Measurements from ENCODE around the gene SLC11A2. TPM values are rescaled to one million over a fixed set of nuclear protein-coding genes. Genes with fewer than 3 reads are reported as not detected.
"Not testable (repeated sequence)": the region's sequence is repeated elsewhere in the genome, so short reads cannot be mapped to it uniquely, and the experiment has no call there.

SLC11A2 gene
- total RNA-seq, 2 experiments from 2014 or later = 36.0 to 37.4 TPM

DNA sequence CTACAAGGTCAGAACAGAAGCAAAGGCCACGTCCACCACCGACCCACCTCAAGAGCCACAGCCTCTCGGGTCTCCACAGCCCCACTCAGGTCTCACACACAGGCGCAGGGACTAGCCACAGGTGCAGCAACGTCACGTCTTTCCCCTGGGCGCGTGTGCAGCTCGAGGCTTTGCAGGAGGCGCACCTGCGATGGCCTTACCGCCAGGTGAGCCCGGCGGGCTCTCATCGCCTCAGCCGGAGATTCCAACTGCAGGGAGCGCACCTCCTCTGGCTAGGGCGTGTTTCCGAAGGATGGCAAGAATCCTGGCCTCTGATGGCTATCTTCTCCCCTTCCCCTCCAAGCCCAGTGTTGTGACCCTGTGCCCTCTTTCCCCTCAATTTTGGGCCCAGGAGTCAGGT lies 73.7 kb downstream of the SLC11A2 start, which contains the start of gene HIGD1C:
TSS of gene HIGD1C (plus strand) at position 35 of the 400 bp plus-strand sequence. CDS start 1,455 bp downstream, outside the sequence.
- CTCF ChIA-PET = interaction anchor here (1.2 kb wide), 1 partner anchor 22 kb away, joined by 3 read pairs; no protein-coding TSS in a partner anchor
- Mint-ChIP-seq H3K27ac (no peak within 1 kb of the TSS), H3K4me1 (no peaks in the 10 kb centered on the region), H3K36me3 (ENCODE audit: low read depth) (no peaks in the 10 kb centered on the region), H3K4me3 (no peak within 1 kb of the TSS), H3K27me3 (no peaks in the 10 kb centered on the region), H3K9me3 (no peaks in the 10 kb centered on the region)
- POLR2A ChIA-PET = no interaction called here
- no peak for DNase-seq

DNA sequence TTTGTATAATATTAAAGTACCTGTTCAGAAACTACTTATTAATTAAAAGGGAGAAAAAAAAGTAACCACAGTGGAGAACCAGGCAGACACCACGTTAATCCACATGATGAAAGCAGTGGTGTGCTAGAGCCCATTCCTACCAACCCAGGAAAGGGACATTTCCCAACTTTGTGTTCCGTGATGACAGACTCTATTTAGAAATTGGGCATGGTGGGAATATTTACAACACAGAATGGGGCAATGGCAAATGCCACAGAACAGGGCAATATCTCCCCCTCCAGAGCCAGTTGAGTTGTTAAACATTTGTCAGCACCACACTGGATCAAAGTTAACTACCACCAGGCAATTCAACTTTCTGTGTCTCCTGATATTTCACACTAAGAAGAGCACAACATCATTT lies 75.1 kb downstream of the SLC11A2 start:
- no peak for DNase-seq
- Mint-ChIP-seq H3K36me3 (ENCODE audit: low read depth) (no peaks in the 10 kb centered on the region), H3K27ac (no peak overlapping the region), H3K4me1 (no peaks in the 10 kb centered on the region), H3K27me3 (peaks cover 4% of the 10 kb centered on the region), H3K4me3 (no peak overlapping the region), H3K9me3 (peaks cover 4% of the 10 kb centered on the region)
- ChIA-PET CTCF (interaction anchor here (0.7 kb wide), 1 partner anchor 159 kb away, joined by 3 read pairs; no protein-coding TSS in a partner anchor), POLR2A (no interaction called here)

DNA sequence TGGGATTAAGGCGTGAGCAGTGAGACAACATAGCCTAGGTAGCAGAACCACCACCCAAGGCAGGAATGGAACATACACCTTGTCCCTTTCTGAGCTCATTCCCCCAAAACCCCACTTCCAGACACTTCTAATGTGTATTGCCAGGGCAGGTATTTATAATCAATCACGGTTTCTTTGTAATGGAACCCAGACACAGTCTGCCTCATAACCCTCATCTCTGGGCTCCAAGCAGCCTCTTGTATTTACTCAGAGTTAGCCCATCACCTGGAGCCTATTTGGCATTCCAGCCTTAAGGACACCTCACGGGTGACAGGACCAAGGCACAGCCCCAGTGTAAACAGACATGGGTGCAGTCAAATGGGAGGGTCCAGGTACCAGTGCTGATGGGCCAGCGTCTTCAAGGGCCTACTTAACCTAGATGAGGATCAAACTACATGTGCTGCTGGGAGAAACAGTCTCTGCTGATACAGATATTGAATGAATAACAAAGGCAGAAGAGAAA lies 76.3 kb downstream of the SLC11A2 start:
- Mint-ChIP-seq H3K27me3 (peaks cover 4% of the 10 kb centered on the region), H3K27ac (no peak overlapping the region), H3K4me1 (no peaks in the 10 kb centered on the region), H3K9me3 (peaks cover 4% of the 10 kb centered on the region), H3K36me3 (ENCODE audit: low read depth) (no peaks in the 10 kb centered on the region), H3K4me3 (no peak overlapping the region)
- ChIA-PET CTCF (no interaction called here), POLR2A (no interaction called here)
- no peak for DNase-seq

DNA sequence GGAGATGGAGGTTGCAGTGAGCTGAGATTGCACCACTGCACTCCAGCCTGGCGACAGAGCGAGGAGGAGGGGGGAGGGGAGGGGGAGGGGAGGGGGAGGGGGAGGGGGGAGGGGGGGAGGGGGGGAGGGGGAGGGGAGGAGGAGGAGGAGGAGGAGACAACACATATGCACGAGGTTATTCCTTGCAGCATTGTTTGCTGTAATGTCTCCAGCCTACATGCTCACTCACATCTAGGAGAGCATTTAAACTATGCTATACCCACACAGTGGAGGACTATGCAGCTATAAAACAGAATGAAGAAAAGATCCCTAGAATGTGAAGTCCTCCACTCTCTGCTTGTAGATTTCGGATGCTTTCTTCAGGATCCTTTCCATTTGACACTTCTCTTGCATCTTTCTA lies 77.4 kb downstream of the SLC11A2 start:
- H3K4me1 Mint-ChIP-seq = no peaks in the 10 kb centered on the region
- peaks cover 4% of the 10 kb centered on the region for H3K9me3 Mint-ChIP-seq
- H3K27ac Mint-ChIP-seq = no peak overlapping the region
- ChIA-PET CTCF (interaction anchor here (1.2 kb wide), 1 partner anchor 10 kb away, joined by 4 read pairs; no protein-coding TSS in a partner anchor), POLR2A (no interaction called here)
- peaks cover 4% of the 10 kb centered on the region for H3K27me3 Mint-ChIP-seq
- no peaks in the 10 kb centered on the region for H3K36me3 Mint-ChIP-seq (ENCODE audit: low read depth)
- no peak for DNase-seq
- H3K4me3 Mint-ChIP-seq = no peak overlapping the region

DNA sequence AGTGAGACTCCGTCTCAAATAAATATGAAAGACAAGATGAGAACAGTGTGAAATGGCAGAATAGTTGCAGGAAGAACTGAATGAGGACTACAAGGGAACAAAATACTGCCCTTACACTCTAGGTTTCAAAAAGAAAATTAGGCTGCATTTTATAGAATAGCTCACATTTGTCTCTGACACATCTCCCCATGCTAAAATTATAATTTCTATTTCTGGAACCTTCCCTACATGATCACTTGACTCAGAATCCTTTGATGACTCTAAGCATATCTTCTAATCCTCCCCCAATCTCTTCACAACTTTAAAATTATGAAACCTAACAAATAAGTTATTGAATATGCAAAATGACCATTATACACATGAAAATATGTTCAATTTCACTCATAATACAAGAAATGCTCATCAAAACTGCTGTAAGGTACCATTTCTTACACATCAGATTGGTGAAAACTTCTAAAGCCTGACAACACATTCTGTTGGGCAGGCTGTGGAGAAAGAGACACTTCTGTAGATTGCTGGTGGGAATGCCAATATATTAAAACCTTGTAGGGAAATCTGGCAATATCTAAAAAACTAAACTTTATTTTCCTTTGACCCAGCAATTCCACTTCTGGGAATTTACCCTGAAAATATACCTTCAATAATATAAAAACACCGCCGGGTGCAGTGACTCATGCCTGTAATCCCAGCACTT lies 78.1 kb downstream of the SLC11A2 start:
- Mint-ChIP-seq H3K36me3 (ENCODE audit: low read depth) (no peaks in the 10 kb centered on the region), H3K9me3 (peaks cover 4% of the 10 kb centered on the region), H3K4me3 (no peak overlapping the region), H3K27ac (no peak overlapping the region), H3K27me3 (peaks cover 4% of the 10 kb centered on the region), H3K4me1 (no peaks in the 10 kb centered on the region)
- POLR2A ChIA-PET = no interaction called here
- DNase-seq = no peak
- CTCF ChIA-PET = interaction anchor here (1.2 kb wide), 1 partner anchor 10 kb away, joined by 4 read pairs; no protein-coding TSS in a partner anchor

DNA sequence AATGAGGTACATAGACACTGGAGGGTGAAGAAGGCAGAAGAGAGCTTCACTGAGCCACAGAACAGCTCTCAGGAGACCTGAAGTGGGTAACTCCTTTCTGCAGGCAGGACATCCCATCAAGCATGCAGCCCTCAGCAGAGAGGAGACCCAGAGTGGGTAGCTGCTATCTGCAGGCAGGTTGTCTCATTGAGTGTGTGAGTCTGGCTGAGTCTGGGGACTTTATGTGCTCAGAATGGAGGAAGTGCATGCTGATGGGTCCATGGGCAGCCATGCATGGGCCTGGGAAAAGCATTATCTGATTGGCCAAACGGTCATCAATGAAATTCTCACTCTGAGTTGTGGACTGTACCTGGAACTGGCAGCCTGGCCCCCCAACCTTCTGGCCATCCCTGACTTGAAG lies 88.5 kb downstream of the SLC11A2 start:
- ChIA-PET POLR2A (interaction anchor here (0.5 kb wide), 1 partner anchor 631 kb away, joined by 3 read pairs; no protein-coding TSS in a partner anchor), CTCF (no interaction called here)
- no peak for DNase-seq
- Mint-ChIP-seq H3K9me3 (peaks cover 11% of the 10 kb centered on the region), H3K4me1 (no peaks in the 10 kb centered on the region), H3K4me3 (no peak overlapping the region), H3K27me3 (no peaks in the 10 kb centered on the region), H3K36me3 (ENCODE audit: low read depth) (no peaks in the 10 kb centered on the region), H3K27ac (no peak overlapping the region)

DNA sequence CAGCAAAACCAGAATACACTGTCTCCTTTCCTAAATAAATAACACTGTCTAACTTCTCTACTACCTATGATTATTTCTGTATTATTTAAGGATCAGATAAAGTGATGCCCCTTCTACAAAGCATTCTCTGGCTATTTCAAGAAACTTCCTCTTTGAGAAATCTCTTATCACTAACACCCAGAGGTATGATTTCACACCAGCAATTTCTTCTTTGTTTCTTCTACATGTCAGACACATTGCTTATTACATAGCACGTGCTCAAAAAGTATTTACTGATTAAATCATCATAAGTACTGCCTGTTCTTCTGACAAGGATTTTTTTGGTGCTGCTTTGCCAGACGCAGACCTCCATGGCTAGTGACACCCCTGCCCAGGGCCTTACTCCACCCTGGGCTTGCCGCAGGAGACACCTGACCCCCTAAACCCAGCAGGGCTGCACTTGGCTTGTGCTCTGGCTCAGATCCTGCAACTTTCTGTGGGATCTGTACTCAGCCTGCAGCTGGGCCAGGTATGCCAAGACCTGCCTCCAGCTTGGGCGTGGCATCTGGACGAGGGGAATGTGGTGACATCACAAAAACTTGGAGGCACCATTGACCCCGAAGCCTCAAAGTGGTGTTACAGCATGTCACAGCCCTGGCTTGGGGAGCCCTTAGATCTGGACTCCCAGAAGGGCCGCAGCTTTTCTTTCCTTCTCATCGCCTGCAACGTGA lies 89.2 kb downstream of the SLC11A2 start:
- ChIA-PET POLR2A (no interaction called here), CTCF (no interaction called here)
- no peaks in the 10 kb centered on the region for H3K36me3 Mint-ChIP-seq (ENCODE audit: low read depth)
- no peak for DNase-seq
- no peaks in the 10 kb centered on the region for H3K27me3 Mint-ChIP-seq
- H3K27ac Mint-ChIP-seq = no peak overlapping the region
- H3K9me3 Mint-ChIP-seq = peaks cover 11% of the 10 kb centered on the region
- H3K4me3 Mint-ChIP-seq = no peak overlapping the region
- no peaks in the 10 kb centered on the region for H3K4me1 Mint-ChIP-seq

DNA sequence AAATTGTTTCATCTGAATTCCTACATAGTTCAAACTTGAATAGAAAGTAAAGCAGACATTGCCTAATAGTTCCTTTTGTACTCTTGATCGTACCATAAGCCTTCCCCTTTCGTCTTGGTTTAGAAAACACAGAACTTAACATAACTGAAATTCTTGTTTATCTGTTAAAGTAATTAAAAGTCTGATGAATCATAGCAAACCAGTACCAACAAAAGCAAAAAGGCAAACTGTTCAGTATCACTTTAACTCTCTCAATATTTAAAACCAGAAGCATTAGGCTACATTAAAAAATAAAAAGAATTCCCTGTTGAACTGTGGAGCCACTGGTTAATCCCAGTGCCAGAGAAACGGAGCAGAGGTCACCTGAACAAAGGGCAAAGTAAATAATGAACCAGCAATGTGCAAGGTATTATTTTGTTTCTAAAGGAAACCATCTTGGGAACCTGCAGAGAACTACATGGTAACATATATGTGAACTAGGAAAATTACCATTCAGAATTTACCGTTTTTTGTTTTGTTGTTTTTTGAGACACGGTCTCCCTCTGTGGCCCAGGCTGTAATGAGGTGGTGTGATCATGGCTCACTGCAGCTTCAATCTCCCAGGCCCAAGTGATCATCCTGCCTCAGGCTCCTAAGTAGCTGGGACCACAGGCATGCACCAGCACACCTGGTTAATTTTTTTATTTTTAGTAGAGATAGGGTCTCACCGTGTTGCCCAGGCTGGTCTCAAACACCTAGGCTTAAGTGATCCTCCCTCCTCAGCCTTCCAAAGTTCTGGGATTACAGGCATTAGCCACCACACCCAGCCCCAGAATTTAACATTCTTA lies 91.0 kb downstream of the SLC11A2 start:
- peaks cover 11% of the 10 kb centered on the region for H3K9me3 Mint-ChIP-seq
- CTCF ChIA-PET = no interaction called here
- H3K4me1 Mint-ChIP-seq = no peaks in the 10 kb centered on the region
- POLR2A ChIA-PET = no interaction called here
- no peaks in the 10 kb centered on the region for H3K36me3 Mint-ChIP-seq (ENCODE audit: low read depth)
- no peak for DNase-seq
- no peak overlapping the region for H3K4me3 Mint-ChIP-seq
- no peak overlapping the region for H3K27ac Mint-ChIP-seq
- no peaks in the 10 kb centered on the region for H3K27me3 Mint-ChIP-seq

DNA sequence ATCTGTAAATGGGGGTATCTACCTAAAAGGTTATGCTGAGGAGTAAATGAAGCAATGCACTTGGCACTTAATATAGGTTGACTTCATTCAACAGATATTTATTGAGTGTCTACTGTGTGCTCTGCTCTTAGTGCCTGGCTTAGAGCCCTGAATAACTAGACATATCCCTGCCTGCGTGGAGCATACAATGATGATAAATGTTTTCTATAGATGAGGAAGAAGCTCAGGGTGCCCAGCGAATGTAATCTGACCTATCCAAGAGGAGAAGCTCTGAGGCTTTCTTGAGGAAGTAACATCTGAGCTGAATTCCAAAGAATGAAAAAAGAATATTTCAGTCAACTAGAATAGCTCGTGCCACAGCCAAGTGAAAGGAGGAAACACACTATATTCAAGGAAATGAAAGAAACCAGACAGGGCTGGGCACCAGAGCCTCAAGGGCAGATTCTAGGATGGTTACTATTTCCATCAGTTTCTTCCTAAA lies 91.8 kb downstream of the SLC11A2 start:
- no peak overlapping the region for H3K27ac Mint-ChIP-seq
- POLR2A ChIA-PET = no interaction called here
- H3K4me1 Mint-ChIP-seq = no peaks in the 10 kb centered on the region
- CTCF ChIA-PET = interaction anchor here (0.6 kb wide), 1 partner anchor 49 kb away, joined by 3 read pairs; no protein-coding TSS in a partner anchor
- H3K4me3 Mint-ChIP-seq = no peak overlapping the region
- H3K36me3 Mint-ChIP-seq (ENCODE audit: low read depth) = no peaks in the 10 kb centered on the region
- no peak for DNase-seq
- H3K9me3 Mint-ChIP-seq = peaks cover 11% of the 10 kb centered on the region
- no peaks in the 10 kb centered on the region for H3K27me3 Mint-ChIP-seq

DNA sequence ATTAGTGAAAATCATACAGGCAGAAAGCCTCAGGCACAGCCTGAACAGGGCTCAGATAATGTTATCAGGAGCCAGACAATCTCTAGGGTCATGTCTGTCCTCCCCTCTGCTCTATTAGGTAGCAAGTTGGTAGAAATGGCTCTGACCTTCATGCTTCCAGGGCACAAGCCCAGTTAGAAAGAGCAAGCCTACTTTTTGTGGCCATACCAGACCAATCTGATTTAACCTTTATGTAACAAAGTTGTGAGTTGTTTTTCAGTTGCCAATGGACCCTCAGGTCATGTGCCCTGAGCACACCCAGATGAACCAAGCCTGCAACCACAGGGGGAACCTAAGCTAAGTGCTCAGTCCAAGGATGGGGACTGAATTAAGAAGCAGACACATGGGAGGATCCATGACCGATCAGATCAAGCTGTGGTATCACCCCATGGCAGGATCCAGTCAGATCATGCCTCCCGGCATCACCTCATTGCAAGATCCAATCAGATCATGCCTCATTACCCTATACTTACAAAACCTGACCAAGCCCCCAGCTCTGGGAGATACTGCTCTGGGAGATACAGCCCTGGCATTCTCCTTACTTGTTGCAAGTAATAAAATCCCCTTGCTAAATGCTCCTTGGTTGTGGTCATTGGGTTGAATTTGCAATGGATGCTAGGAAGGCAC lies 92.6 kb downstream of the SLC11A2 start:
- Mint-ChIP-seq H3K27ac (no peak overlapping the region), H3K4me1 (peaks cover under 1% of the 10 kb centered on the region), H3K9me3 (peaks cover 7% of the 10 kb centered on the region), H3K36me3 (ENCODE audit: low read depth) (no peaks in the 10 kb centered on the region), H3K27me3 (no peaks in the 10 kb centered on the region), H3K4me3 (no peak overlapping the region)
- no peak for DNase-seq
- ChIA-PET CTCF (no interaction called here), POLR2A (no interaction called here)

DNA sequence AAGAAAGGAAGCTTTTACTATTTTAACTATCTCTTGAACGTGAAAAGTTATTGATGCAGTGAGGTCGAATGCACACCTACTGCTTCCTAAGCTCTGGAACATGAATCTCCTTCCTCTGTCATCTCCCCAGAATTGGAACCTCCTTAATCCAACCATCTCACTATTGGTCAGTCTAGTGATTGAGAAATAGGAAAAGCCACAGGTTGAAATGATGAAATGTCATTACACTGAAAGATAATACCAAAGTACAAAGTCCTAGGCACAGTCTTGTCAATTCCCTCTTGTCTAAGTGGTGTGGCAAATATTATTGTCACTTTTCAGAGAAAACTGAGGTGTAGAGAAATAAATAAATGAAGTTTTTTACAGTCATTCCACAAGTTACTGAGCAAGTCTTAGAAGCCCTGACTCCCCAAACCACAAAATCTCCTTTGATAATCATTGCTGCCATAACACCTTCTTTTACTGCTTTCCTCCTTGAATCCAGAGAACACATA lies 93.3 kb downstream of the SLC11A2 start:
- Mint-ChIP-seq H3K9me3 (peaks cover 6% of the 10 kb centered on the region), H3K27me3 (no peaks in the 10 kb centered on the region), H3K4me3 (no peak overlapping the region), H3K36me3 (ENCODE audit: low read depth) (no peaks in the 10 kb centered on the region), H3K27ac (no peak overlapping the region), H3K4me1 (peaks cover 6% of the 10 kb centered on the region)
- no peak for DNase-seq
- ChIA-PET POLR2A (no interaction called here), CTCF (no interaction called here)

DNA sequence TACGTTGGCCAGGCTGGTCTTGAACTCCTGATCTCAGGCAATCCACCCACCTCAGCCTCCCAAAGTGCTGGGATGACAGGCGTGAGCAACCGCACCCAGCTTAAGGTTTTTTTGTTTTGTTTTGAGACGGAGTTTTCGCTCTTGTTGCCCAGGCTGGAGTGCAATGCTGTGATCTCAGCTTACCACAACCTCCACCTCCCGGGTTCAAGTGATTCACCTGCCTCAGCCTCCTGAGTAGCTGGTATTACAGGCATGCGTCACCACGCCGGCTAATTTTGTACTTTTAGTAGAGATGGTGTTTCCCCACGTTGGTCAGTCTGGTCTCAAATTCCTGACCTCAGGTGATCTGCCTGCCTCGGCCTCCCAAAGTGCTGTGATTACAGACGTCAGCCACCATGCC lies 95.7 kb downstream of the SLC11A2 start:
- POLR2A ChIA-PET; H3K27me3 Mint-ChIP-seq; H3K36me3 Mint-ChIP-seq (ENCODE audit: low read depth); DNase-seq; H3K27ac Mint-ChIP-seq; H3K4me1 Mint-ChIP-seq; H3K4me3 Mint-ChIP-seq; H3K9me3 Mint-ChIP-seq: not testable (repeated sequence)
- CTCF ChIA-PET = interaction anchor here (0.6 to 0.7 kb wide), 2 partner anchors 22 to 69 kb away, joined by 3 to 4 read pairs; partner anchors contain the start of gene HIGD1C

Measured in activated CD4-positive, alpha-beta T cell treated with anti-CD3 and anti-CD28 coated beads, Interleukin-2, amount 10 ng/mL, durations not matched to agents 7 days and 5 days (primary cell).